Memory B cell (primary cell): ENCODE data around the gene DNAJA2.

ENCODE experiments used
- ATAC-seq: fragments of 150-1000 bp; cut with Tn5 transposase; 2 replicates; pipeline ENCODE4 v1.10.0; 2021; ENCODE audit warnings: low read depth, mild to moderate bottlenecking, moderate library complexity
- DNase-seq, 2 donors: peaks; one replicate each; pipeline ENCODE4 v3.0.0; 2022; ENCODE audit warnings: low spot score in 2 of 2
- H3K27ac Mint-ChIP-seq: one replicate; pipeline ENCODE4 v1.8.0; 2022; ENCODE audit warnings: mild to moderate bottlenecking, moderate library complexity, mixed read lengths
- H3K27me3 Mint-ChIP-seq: one replicate; pipeline ENCODE4 v1.8.0; 2022; ENCODE audit warnings: mixed read lengths
- H3K36me3 Mint-ChIP-seq: one replicate; pipeline ENCODE4 v1.8.0; 2022; ENCODE audit warnings: mild to moderate bottlenecking, mixed read lengths
- H3K4me1 Mint-ChIP-seq: one replicate; pipeline ENCODE4 v1.8.0; 2022; ENCODE audit warnings: mixed read lengths
- H3K4me3 Mint-ChIP-seq: one replicate; pipeline ENCODE4 v1.8.0; 2022; ENCODE audit warnings: mild to moderate bottlenecking, moderate library complexity, mixed read lengths
- H3K9me3 Mint-ChIP-seq: one replicate; pipeline ENCODE4 v1.8.0; 2022; ENCODE audit warnings: mixed read lengths

The DNAJA2 gene

GRCh38 chr16:46928811-46929210 lies 44.7 kb downstream of the DNAJA2 start:
- no peaks in the 10 kb centered on the region for H3K27me3 Mint-ChIP-seq
- peaks cover 3% of the 10 kb centered on the region for H3K36me3 Mint-ChIP-seq
- no peak overlapping the region for H3K27ac Mint-ChIP-seq
- DNase-seq = no peak
- no peak for ATAC-seq
- peaks cover 6% of the 10 kb centered on the region for H3K4me1 Mint-ChIP-seq
- no peak overlapping the region for H3K4me3 Mint-ChIP-seq
- H3K9me3 Mint-ChIP-seq = no peaks in the 10 kb centered on the region

GRCh38 chr16:46927273-46927672 lies 46.2 kb downstream of the DNAJA2 start:
- Mint-ChIP-seq H3K9me3 (no peaks in the 10 kb centered on the region), H3K4me1 (no peaks in the 10 kb centered on the region), H3K27me3 (no peaks in the 10 kb centered on the region), H3K27ac (peak overlapping the region; percentile 16), H3K36me3 (peaks cover 7% of the 10 kb centered on the region), H3K4me3 (no peak overlapping the region)
- DNase-seq (no peak), ATAC-seq (no peak)

GRCh38 chr16:46926470-46927225 lies 46.8 kb downstream of the DNAJA2 start:
- no peak for ATAC-seq
- Mint-ChIP-seq H3K4me1 (no peaks in the 10 kb centered on the region), H3K27ac (peak overlapping the region; percentile 16), H3K27me3 (no peaks in the 10 kb centered on the region), H3K9me3 (no peaks in the 10 kb centered on the region), H3K36me3 (peaks cover 10% of the 10 kb centered on the region), H3K4me3 (no peak overlapping the region)
- DNase-seq = no peak

GRCh38 chr16:46924402-46924801 lies 49.1 kb downstream of the DNAJA2 start:
- no peaks in the 10 kb centered on the region for H3K9me3 Mint-ChIP-seq
- H3K27ac Mint-ChIP-seq = no peak overlapping the region
- H3K36me3 Mint-ChIP-seq = peaks cover 10% of the 10 kb centered on the region
- H3K4me1 Mint-ChIP-seq = peaks cover 8% of the 10 kb centered on the region
- H3K4me3 Mint-ChIP-seq = no peak overlapping the region
- DNase-seq (no peak), ATAC-seq (no peak)
- no peaks in the 10 kb centered on the region for H3K27me3 Mint-ChIP-seq

DNA sequence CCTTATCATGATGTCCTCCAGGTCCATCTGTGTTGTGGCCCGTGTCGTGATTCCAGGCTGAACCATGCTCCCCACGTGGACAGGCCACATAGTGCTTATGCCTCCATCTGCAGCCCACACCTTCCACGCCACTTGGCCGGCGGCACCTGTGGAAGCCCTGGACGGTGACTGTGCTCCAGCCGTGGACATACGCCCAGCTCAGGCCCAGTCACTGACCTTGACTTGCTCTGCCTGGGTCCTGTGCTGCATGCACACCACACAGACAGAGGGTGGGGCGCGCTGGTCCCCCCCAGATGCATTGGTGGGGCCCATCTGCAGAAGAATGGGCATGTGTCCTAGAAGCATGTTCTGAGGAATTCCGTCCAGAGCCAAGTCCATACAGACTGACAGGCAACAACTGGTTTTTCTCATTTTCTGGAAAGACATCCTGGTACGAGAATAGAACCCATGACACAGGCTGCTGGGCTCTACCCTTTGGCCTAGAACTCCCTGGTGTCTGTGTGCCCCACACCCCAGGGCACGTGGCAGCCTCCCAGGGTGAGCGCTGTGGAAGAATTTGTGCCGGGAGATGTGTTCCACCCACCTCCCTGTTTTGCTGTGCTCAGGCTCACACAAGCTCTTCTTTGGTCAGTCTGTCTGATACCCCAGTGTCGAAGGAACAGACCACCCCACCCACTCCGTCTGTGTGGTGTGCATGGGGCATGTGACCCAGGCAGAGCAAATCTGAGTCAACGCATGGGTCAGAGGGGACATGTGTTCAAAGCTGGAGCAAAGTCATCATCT lies 49.8 kb downstream of the DNAJA2 start:
- no peak overlapping the region for H3K4me3 Mint-ChIP-seq
- peaks cover 8% of the 10 kb centered on the region for H3K36me3 Mint-ChIP-seq
- H3K4me1 Mint-ChIP-seq = peaks cover 14% of the 10 kb centered on the region
- H3K27me3 Mint-ChIP-seq = no peaks in the 10 kb centered on the region
- ATAC-seq = no peak
- no peak overlapping the region for H3K27ac Mint-ChIP-seq
- DNase-seq = no peak
- H3K9me3 Mint-ChIP-seq = no peaks in the 10 kb centered on the region

GRCh38 chr16:46922239-46922638 lies 51.2 kb downstream of the DNAJA2 start:
- Mint-ChIP-seq H3K27me3 (no peaks in the 10 kb centered on the region), H3K27ac (no peak overlapping the region), H3K4me1 (peaks cover 28% of the 10 kb centered on the region), H3K4me3 (no peak overlapping the region), H3K36me3 (peaks cover 8% of the 10 kb centered on the region), H3K9me3 (no peaks in the 10 kb centered on the region)
- ATAC-seq = no peak
- DNase-seq = no peak

- H3K4me3 Mint-ChIP-seq = no peak overlapping the region
- DNase-seq (no peak), ATAC-seq (no peak)
- peaks cover 11% of the 10 kb centered on the region for H3K36me3 Mint-ChIP-seq
- no peaks in the 10 kb centered on the region for H3K9me3 Mint-ChIP-seq
- H3K27ac Mint-ChIP-seq = no peak overlapping the region
- no peaks in the 10 kb centered on the region for H3K27me3 Mint-ChIP-seq
- peaks cover 38% of the 10 kb centered on the region for H3K4me1 Mint-ChIP-seq
Measured at GRCh38 chr16:46920402-46921068, 52.9 kb downstream of the DNAJA2 start.

- Mint-ChIP-seq H3K27me3 (no peaks in the 10 kb centered on the region), H3K9me3 (no peaks in the 10 kb centered on the region), H3K4me3 (peak overlapping the region; percentile 77), H3K27ac (peak overlapping the region; percentile 56), H3K4me1 (peaks cover 44% of the 10 kb centered on the region), H3K36me3 (peaks cover 16% of the 10 kb centered on the region)
- ATAC-seq (peak; percentile 69), DNase-seq (peak; percentile 29 to 44)
Measured at GRCh38 chr16:46918905-46919792, 54.3 kb downstream of the DNAJA2 start.

- Mint-ChIP-seq H3K9me3 (no peaks in the 10 kb centered on the region), H3K4me3 (no peak overlapping the region), H3K27ac (peak overlapping the region; percentile 56), H3K4me1 (peaks cover 49% of the 10 kb centered on the region), H3K27me3 (no peaks in the 10 kb centered on the region), H3K36me3 (peaks cover 12% of the 10 kb centered on the region)
- no peak for ATAC-seq
- DNase-seq = no peak
Measured at GRCh38 chr16:46918400-46918799, 55.1 kb downstream of the DNAJA2 start.

DNA sequence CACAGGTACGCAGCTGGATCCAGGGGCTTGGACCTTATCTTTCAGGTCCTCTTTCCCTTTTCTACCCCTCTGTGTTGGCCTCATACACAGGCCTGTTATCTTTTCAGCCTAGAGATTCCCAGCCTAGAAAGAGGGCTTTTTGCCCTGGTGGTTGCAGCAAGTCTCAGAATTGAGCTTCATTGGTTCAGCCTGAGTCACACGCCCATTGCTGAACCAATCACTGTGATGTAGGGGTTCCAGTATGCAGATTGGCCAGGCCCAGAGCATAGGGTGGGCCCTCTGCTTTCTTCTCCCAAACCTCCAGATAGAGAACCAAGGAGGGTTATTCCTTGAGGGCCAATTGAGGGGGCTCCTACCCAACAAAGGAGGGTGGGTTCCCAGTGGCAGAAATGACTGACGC lies 56.5 kb downstream of the DNAJA2 start:
- peak overlapping the region; percentile 43 for H3K4me3 Mint-ChIP-seq
- H3K4me1 Mint-ChIP-seq = peaks cover 58% of the 10 kb centered on the region
- H3K36me3 Mint-ChIP-seq = peaks cover 7% of the 10 kb centered on the region
- ATAC-seq (peak; percentile 41), DNase-seq (no peak)
- H3K27ac Mint-ChIP-seq = peak overlapping the region; percentile 56
- no peaks in the 10 kb centered on the region for H3K27me3 Mint-ChIP-seq
- H3K9me3 Mint-ChIP-seq = no peaks in the 10 kb centered on the region

DNA sequence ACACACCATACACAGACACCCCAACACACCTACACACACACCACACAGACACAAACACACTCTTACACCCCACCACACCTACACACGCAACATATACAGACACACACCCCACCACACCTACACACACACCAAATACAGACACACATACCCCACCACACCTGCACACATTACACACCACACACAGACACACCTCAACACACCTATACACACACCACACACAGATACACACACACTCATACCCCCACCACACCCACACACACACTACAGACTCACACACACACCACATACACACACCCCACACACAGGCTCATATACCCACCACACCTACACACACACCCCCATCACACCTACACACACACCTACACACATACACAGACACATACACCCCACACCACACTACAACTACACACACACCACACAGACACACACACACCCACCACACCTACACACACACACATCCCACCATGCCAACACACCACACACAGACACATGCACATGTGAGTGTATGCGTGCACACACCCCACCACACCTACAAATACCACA lies 57.9 kb downstream of the DNAJA2 start:
- H3K9me3 Mint-ChIP-seq = no peaks in the 10 kb centered on the region
- H3K4me1 Mint-ChIP-seq = peaks cover 69% of the 10 kb centered on the region
- no peak for DNase-seq
- peak overlapping the region; percentile 27 for H3K4me3 Mint-ChIP-seq
- H3K27ac Mint-ChIP-seq = peak overlapping the region; percentile 69
- H3K36me3 Mint-ChIP-seq = peaks cover 7% of the 10 kb centered on the region
- no peak for ATAC-seq
- no peaks in the 10 kb centered on the region for H3K27me3 Mint-ChIP-seq

DNA sequence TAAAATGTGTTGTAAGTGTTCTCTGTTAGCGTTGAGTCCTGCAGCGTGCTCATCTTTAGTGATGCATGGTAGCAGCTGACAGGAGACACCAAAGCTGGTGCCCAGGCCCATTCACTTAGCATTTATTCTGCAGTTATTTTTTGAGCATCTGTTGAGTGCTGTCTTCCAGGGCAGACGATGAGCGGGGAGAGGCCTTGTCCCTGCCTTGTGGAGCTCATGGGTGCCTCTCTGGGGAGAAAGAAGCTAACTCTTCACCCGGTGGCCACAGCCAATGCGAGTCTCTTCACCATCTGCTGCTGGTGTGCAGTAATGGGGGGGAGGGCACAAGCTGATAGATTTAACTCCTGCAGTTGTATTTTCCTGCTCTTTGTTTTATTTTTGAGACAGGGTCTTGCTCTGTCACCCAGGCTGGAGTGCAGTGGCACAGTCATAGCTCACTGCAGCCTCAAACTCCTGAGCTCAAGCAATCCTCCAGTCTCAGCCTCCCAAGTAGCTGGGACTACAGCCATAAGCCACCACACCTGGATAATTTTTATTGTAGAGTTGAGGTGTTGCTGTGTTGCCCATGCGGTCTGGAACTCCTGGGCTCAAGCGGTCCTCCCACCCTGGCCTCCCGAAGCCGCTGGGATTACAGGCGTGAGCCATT lies 58.8 kb downstream of the DNAJA2 start:
- DNase-seq = no peak
- Mint-ChIP-seq H3K9me3 (no peaks in the 10 kb centered on the region), H3K27ac (peak overlapping the region; percentile 69), H3K4me3 (no peak overlapping the region), H3K36me3 (peaks cover 7% of the 10 kb centered on the region), H3K27me3 (no peaks in the 10 kb centered on the region), H3K4me1 (peaks cover 67% of the 10 kb centered on the region)
- ATAC-seq = no peak

DNA sequence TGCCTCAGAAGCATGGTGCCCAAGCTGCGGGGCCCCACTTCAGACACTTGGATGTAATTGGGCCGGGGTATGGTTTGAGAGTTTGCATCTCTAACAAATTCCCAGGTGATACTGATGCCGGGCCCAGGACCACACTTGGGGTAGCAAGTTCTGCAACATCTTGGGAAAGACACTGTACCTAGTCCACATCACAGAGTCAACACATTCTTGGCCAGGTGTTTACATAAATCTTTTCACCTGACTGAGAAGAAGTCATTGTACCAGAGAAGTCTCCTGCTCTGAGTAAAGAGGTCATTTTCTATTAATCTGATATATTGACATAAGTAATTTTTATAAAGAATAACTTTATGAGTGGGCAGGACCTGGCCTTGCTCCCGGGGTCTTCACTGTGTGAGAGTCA lies 61.8 kb downstream of the DNAJA2 start:
- no peak for DNase-seq
- Mint-ChIP-seq H3K4me1 (peaks cover 55% of the 10 kb centered on the region), H3K27ac (no peak overlapping the region), H3K27me3 (no peaks in the 10 kb centered on the region), H3K36me3 (peaks cover 7% of the 10 kb centered on the region), H3K4me3 (peak overlapping the region; percentile 79), H3K9me3 (no peaks in the 10 kb centered on the region)
- ATAC-seq = no peak
